NCI-H1417 treated with DMSO at 0.1 percent for 48 hours (cell line): Measurements from ENCODE around the gene PSMD6.
A peak's percentile ranks its signal among the peaks of the same experiment; 100 is the strongest.

ENCODE experiments used
- DNase-seq: peaks from one replicate; lab custom pipeline; 2025; lab: John Stamatoyannopoulos, UW

PSMD6 gene

GRCh38 chr3:63976872-63977200 lies 46.5 kb downstream of the PSMD6 start:
- DNase-seq, result no peak

GRCh38 chr3:63976161-63976871 lies 47.0 kb downstream of the PSMD6 start:
- DNase-seq, result no peak

- no peak for DNase-seq
Observed at GRCh38 chr3:63975723-63976122, 47.6 kb downstream of the PSMD6 start.

- DNase-seq, result no peak
Observed at GRCh38 chr3:63974451-63974850, 48.8 kb downstream of the PSMD6 start.

- DNase-seq, result no peak
Observed at GRCh38 chr3:63973406-63973805, 49.9 kb downstream of the PSMD6 start.

GRCh38 chr3:63972987-63973386 lies 50.3 kb downstream of the PSMD6 start:
- no peak for DNase-seq

GRCh38 chr3:63972196-63972595 lies 51.1 kb downstream of the PSMD6 start:
- DNase-seq, result no peak

- DNase-seq, result no peak
Observed at GRCh38 chr3:63970631-63971475, 52.4 kb downstream of the PSMD6 start.

- DNase-seq, result no peak
Observed at GRCh38 chr3:63969876-63970275, 53.4 kb downstream of the PSMD6 start.

- no peak for DNase-seq
Observed at GRCh38 chr3:63968612-63969350, 54.5 kb downstream of the PSMD6 start.

- DNase-seq, result no peak
Observed at GRCh38 chr3:63967675-63968611, 55.4 kb downstream of the PSMD6 start.

- DNase-seq, result no peak
Observed at GRCh38 chr3:63966871-63967270, 56.4 kb downstream of the PSMD6 start.

- DNase-seq, result no peak
Observed at GRCh38 chr3:63966007-63966406, 57.3 kb downstream of the PSMD6 start.

GRCh38 chr3:63964681-63965485 lies 58.4 kb downstream of the PSMD6 start:
- no peak for DNase-seq

GRCh38 chr3:63963496-63963895 lies 59.8 kb downstream of the PSMD6 start:
- no peak for DNase-seq

GRCh38 chr3:63961891-63962290 lies 61.4 kb downstream of the PSMD6 start:
- DNase-seq, result peak; percentile 22
